K562 (cell line): Measurements from ENCODE around the gene SMOC2.

Source experiments
- CHD2 ChIP-seq: IDR thresholded peaks from 2 replicates; pipeline ENCODE4 v1.6.1; 2011; ENCODE audit warnings: low read depth, low read length
- MAFK ChIP-seq: IDR thresholded peaks from 2 replicates; pipeline ENCODE4 v1.6.1; 2011; ENCODE audit warnings: low read length, improper control_type of control experiment
- MXI1 ChIP-seq: IDR thresholded peaks from 2 replicates; pipeline ENCODE4 v1.6.1; 2011; ENCODE audit warnings: low read depth, mild to moderate bottlenecking, improper control_type of control experiment, low read length
- SREBF1 ChIP-seq: fragments of 150-350 bp; IDR thresholded peaks from 2 replicates; pipeline ENCODE4 v1.6.1; 2014; ENCODE audit warnings: antibody characterized with exemption, low read depth, low read length, borderline replicate concordance
- XRCC5 ChIP-seq: fragments of 200-400 bp; formaldehyde crosslinking; IDR thresholded peaks from 2 replicates; pipeline ENCODE4 v1.6.1; 2017; ENCODE audit warnings: low read depth, mild to moderate bottlenecking, low read length

- no peak for TF ChIP-seq CHD2
- no peak for TF ChIP-seq MXI1
- TF ChIP-seq MAFK: no peak
- no peak for TF ChIP-seq SREBF1
- TF ChIP-seq XRCC5: no peak
Observed at GRCh38 chr6:168542301-168542700, 101.3 kb downstream of the SMOC2 start.
